Breast epithelium (tissue), 4 donors: ENCODE measurements around the gene ZNF576. TPM values are rescaled to one million over a fixed set of nuclear protein-coding genes. Genes with fewer than 3 reads are reported as not detected.
A peak's percentile ranks its signal among the peaks of the same experiment; 100 is the strongest.

ENCODE experiments used
- DNase-seq, 2 donors: peaks; one replicate each; pipeline ENCODE4 v3.0.0-alpha.2; 2019; ENCODE audit warnings: low spot score in 2 of 2
- H3K27ac ChIP-seq, 2 donors: fragments of 200-600 bp; sonication (generic) in 1 of 2; one replicate each; pipeline ENCODE4 v1.5.1; 2016 to 2019; ENCODE audit warnings: mild to moderate bottlenecking in 1 of 2
- H3K27me3 ChIP-seq, 2 donors: fragments of 200-600 bp; sonication (generic) in 1 of 2; one replicate each; pipeline versions ENCODE4 v1.5.1 to v1.6.0; 2017 to 2019; ENCODE audit warnings: control low read depth in 1 of 2, mild to moderate bottlenecking in 1 of 2
- H3K36me3 ChIP-seq: fragments of 200-600 bp; one replicate; pipeline ENCODE4 v1.5.1; 2019
- H3K4me1 ChIP-seq, 2 donors: fragments of 200-600 bp; sonication (generic); one replicate each; pipeline ENCODE4 v1.5.1; 2016 to 2019; ENCODE audit warnings: control low read depth in 1 of 2
- H3K4me3 ChIP-seq, 3 donors: fragments of 200-600 bp; sonication (generic); 1 replicate in 2 of 3; 2 replicates in 1 of 3; pipeline ENCODE4 v1.5.1; 2016 to 2019; ENCODE audit warnings: mild to moderate bottlenecking in 3 of 3, moderate library complexity in 2 of 3
- H3K9me3 ChIP-seq, 2 donors: fragments of 200-600 bp; sonication (generic) in 1 of 2; one replicate each; pipeline ENCODE4 v1.5.1; 2016 to 2019; ENCODE audit warnings: control low read depth in 1 of 2
- POLR2A ChIP-seq: fragments of 450-650 bp; IDR thresholded peaks from one replicate; pipeline ENCODE4 v1.6.1; 2016; ENCODE audit warnings: antibody characterized with exemption, mild to moderate bottlenecking, moderate library complexity
- POLR2AphosphoS5 ChIP-seq, 3 donors: sonication (generic); formaldehyde crosslinking; IDR thresholded peaks; one replicate each; pipeline ENCODE4 v1.6.1; 2017; ENCODE audit warnings: antibody characterized with exemption in 3 of 3
- intact Hi-C: fragments of 100-400 bp; cut with DNase I; formaldehyde crosslinking; loops from one replicate; pipeline ENCODE4 v1.15.1; 2023; ENCODE audit warnings: low total_unique reads
- total RNA-seq, 3 donors: library from RNA; depleted of rRNA; stranded (reverse); fragments of >200 nt; gene quantifications; one replicate each; pipeline ENCODE4 v1.1.0, GENCODE V29; 2016
- TF ChIP-seq, protein P1 (sequence below), 3 donors: fragments of 450-650 bp; IDR thresholded peaks; one replicate each; pipeline ENCODE4 v1.5.1; 2016 to 2017; ENCODE audit warnings: antibody characterized with exemption in 3 of 3, mild to moderate bottlenecking in 3 of 3, moderate library complexity in 3 of 3

Gene ZNF576
- total RNA-seq, 3 donors from 2014 or later: 14.2 to 18.0 (median 14.8) TPM

DNA sequence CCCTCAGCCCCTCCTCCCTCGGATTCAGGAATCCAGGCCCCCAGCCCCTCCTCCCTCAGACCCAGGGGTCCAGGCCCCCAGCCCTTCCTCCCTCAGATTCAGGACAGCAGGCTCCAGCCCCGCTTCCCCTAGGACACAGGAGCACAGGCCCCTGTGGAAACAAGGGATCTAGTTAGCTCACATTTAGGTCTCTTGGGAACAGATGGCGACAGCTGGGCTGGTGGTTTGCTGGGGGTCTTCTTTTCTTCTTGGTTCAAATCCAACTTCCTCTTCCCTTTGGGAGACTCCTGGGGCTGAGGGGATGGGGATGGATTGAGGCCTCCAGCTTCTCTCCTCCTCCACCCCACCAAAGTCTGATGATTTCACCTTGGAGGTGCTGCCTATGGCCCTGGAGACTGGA lies 43.8 kb upstream of the ZNF576 start:
- Histone ChIP-seq H3K27me3 (no peaks in the 10 kb centered on the region), H3K4me1 (no peaks in the 10 kb centered on the region), H3K4me3 (no peak overlapping the region), H3K27ac (no peak overlapping the region), H3K36me3 (no peaks in the 10 kb centered on the region), H3K9me3 (no peaks in the 10 kb centered on the region)
- no peak for DNase-seq
- intact Hi-C loops: no loop called here
- TF ChIP-seq POLR2AphosphoS5 (IDR thresholded peaks at IDR 0.05) (no peak), POLR2A (no peak)
- TF ChIP-seq, protein P1, sequence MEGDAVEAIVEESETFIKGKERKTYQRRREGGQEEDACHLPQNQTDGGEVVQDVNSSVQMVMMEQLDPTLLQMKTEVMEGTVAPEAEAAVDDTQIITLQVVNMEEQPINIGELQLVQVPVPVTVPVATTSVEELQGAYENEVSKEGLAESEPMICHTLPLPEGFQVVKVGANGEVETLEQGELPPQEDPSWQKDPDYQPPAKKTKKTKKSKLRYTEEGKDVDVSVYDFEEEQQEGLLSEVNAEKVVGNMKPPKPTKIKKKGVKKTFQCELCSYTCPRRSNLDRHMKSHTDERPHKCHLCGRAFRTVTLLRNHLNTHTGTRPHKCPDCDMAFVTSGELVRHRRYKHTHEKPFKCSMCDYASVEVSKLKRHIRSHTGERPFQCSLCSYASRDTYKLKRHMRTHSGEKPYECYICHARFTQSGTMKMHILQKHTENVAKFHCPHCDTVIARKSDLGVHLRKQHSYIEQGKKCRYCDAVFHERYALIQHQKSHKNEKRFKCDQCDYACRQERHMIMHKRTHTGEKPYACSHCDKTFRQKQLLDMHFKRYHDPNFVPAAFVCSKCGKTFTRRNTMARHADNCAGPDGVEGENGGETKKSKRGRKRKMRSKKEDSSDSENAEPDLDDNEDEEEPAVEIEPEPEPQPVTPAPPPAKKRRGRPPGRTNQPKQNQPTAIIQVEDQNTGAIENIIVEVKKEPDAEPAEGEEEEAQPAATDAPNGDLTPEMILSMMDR (IDR thresholded peaks at IDR 0.05): no peak

- H3K36me3 ChIP-seq: no peaks in the 10 kb centered on the region
- H3K4me3 ChIP-seq: no peak overlapping the region
- no peak overlapping the region for H3K27ac ChIP-seq
- DNase-seq: no peak
- TF ChIP-seq, protein P1 (IDR thresholded peaks at IDR 0.05): no peak
- TF ChIP-seq POLR2AphosphoS5 (IDR thresholded peaks at IDR 0.05) (no peak), POLR2A (no peak)
- H3K27me3 ChIP-seq: no peaks in the 10 kb centered on the region
- no peaks in the 10 kb centered on the region for H3K4me1 ChIP-seq
- intact Hi-C loops: no loop called here
- H3K9me3 ChIP-seq: no peaks in the 10 kb centered on the region
Observed at GRCh38 chr19:43553656-43554055, 42.7 kb upstream of the ZNF576 start.

- no peaks in the 10 kb centered on the region for H3K9me3 ChIP-seq
- no peak overlapping the region for H3K27ac ChIP-seq
- no peaks in the 10 kb centered on the region for H3K36me3 ChIP-seq
- no peak for DNase-seq
- H3K27me3 ChIP-seq: no peaks in the 10 kb centered on the region
- no peaks in the 10 kb centered on the region for H3K4me1 ChIP-seq
- TF ChIP-seq POLR2AphosphoS5 (IDR thresholded peaks at IDR 0.05) (no peak), POLR2A (no peak)
- TF ChIP-seq, protein P1 (IDR thresholded peaks at IDR 0.05): no peak
- intact Hi-C loops: no loop called here
- no peak overlapping the region for H3K4me3 ChIP-seq
Observed at GRCh38 chr19:43554317-43554895, 42.0 kb upstream of the ZNF576 start.

DNA sequence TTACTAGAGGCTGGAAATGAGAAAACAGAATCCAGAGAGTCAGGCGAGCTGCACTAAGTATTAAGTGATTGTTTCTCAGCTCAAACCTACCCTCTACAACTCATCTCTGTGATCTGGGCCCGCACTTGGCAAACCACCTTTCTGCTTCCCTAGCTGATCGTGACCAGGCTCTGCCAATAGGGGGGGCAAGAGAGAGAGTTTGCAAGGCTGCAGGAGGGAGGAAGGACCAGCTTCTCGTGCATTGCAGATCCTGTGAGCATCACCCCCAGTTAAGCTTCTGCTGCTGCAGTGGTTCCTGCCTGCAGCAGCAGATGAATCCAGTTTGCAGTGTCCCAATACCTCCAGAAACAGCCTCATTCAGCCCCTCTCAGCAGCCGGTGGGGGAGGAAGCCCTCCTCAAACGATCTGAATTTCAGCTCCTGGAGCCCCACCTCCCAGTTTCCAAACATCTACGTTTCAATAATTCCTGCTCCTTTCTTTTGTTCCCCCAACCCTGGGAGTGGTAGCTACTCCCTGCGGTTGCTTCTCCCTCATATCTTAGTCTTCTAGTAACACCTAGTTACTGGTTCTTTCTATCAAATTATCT lies 41.1 kb upstream of the ZNF576 start:
- no peak for TF ChIP-seq POLR2AphosphoS5 (IDR thresholded peaks at IDR 0.05)
- TF ChIP-seq, protein P1 (IDR thresholded peaks at IDR 0.05): peak; percentile 9 to 43 (median 35)
- Histone ChIP-seq H3K9me3 (no peaks in the 10 kb centered on the region), H3K4me3 (no peak overlapping the region), H3K27me3 (no peaks in the 10 kb centered on the region), H3K27ac (no peak overlapping the region), H3K4me1 (no peaks in the 10 kb centered on the region), H3K36me3 (no peaks in the 10 kb centered on the region)
- intact Hi-C loops: no loop called here
- peak in 1 of 2 donors; percentile 62 for DNase-seq

DNA sequence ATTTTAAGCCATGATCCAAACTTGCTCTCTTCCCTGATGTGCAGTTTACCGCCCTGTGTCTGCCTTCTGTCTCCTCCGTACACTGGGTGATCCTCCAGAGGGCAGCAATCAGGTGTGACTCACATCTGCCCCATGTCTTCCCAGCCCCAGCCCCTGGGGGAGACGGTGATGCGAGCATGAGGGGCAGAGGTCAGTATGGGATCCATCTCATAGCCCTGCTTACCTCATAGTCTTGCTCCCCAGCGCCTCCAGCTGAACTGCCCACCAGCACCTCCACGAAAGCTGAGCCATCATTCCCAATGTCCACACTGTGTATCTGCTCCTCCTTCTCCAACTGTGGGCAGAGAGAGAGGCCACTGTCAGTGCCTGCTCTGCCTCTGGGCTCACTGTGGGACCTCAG lies 35.7 kb upstream of the ZNF576 start:
- intact Hi-C loops: no loop called here
- TF ChIP-seq POLR2AphosphoS5 (IDR thresholded peaks at IDR 0.05) (no peak), POLR2A (no peak)
- TF ChIP-seq, protein P1 (IDR thresholded peaks at IDR 0.05): no peak
- no peaks in the 10 kb centered on the region for H3K4me1 ChIP-seq
- H3K36me3 ChIP-seq: no peaks in the 10 kb centered on the region
- H3K9me3 ChIP-seq: no peaks in the 10 kb centered on the region
- H3K27me3 ChIP-seq: no peaks in the 10 kb centered on the region
- DNase-seq: no peak
- no peak overlapping the region for H3K4me3 ChIP-seq
- H3K27ac ChIP-seq: no peak overlapping the region
